ENCODE measurements around the gene ATG5.

DNA sequence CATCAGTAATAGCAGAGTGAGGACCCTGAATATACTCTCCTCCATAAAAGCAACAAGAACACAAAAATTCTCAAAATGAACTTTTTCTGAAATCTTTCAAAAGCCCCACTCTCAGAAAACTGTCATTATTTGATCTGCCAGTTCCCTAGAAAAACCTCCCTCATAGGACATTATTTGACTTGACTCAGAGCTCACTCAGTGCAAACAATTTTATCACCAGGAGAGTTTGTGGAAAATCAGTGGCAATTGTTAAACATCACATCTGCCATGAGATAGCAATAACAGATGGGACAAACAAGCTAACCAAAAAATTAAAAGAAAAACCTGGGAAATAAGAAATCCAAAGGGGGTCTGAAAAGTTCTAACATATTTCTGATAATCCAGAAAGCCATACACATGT is 100.0 kb downstream of the ATG5 start:
- TF ChIP-seq, protein P1, sequence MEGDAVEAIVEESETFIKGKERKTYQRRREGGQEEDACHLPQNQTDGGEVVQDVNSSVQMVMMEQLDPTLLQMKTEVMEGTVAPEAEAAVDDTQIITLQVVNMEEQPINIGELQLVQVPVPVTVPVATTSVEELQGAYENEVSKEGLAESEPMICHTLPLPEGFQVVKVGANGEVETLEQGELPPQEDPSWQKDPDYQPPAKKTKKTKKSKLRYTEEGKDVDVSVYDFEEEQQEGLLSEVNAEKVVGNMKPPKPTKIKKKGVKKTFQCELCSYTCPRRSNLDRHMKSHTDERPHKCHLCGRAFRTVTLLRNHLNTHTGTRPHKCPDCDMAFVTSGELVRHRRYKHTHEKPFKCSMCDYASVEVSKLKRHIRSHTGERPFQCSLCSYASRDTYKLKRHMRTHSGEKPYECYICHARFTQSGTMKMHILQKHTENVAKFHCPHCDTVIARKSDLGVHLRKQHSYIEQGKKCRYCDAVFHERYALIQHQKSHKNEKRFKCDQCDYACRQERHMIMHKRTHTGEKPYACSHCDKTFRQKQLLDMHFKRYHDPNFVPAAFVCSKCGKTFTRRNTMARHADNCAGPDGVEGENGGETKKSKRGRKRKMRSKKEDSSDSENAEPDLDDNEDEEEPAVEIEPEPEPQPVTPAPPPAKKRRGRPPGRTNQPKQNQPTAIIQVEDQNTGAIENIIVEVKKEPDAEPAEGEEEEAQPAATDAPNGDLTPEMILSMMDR (IDR thresholded peaks at IDR 0.05; ENCODE audit: poor library complexity) = no peak
- TF ChIP-seq EZH2 (IDR thresholded peaks at IDR 0.05; ENCODE audit: borderline replicate concordance) = no peak
